OCI-LY3 (cell line): ENCODE data around the gene DCTN5.
A peak's percentile ranks its signal among the peaks of the same experiment; 100 is the strongest.

Source experiments
- H2AFZ ChIP-seq: fragments of 200-600, 300-600 bp; shearing (Covaris generic); 2 replicates; pipeline ENCODE4 v1.6.0; 2014; ENCODE audit warnings: antibody characterized with exemption, low read depth, low read length
- H3K27ac ChIP-seq: fragments of 200-600, 300-600 bp; sonication (generic); 2 replicates; pipeline ENCODE4 v1.5.1; 2014; ENCODE audit warnings: mild to moderate bottlenecking, low read length, moderate library complexity, mixed read lengths
- H3K27me3 ChIP-seq: fragments of 200-600, 300-600 bp; sonication (generic); 2 replicates; pipeline ENCODE4 v1.6.1; 2014; ENCODE audit warnings: low read depth, low read length, mixed read lengths
- H3K36me3 ChIP-seq: fragments of 200-600, 300-600 bp; sonication (generic); replicated peaks from 2 replicates; pipeline ENCODE3; 2014; ENCODE audit warnings: low read depth, low read length, mixed read lengths
- H3K4me1 ChIP-seq: fragments of 300-600, 200-600 bp; sonication (generic); 2 replicates; pipeline ENCODE4 v1.6.1; 2014; ENCODE audit warnings: low read length, mixed read lengths
- H3K4me2 ChIP-seq: fragments of 200-600, 300-600 bp; sonication (generic); 2 replicates; pipeline ENCODE4 v1.6.1; 2014; ENCODE audit warnings: low read length, mixed read lengths
- H3K4me3 ChIP-seq: fragments of 300-600, 200-600 bp; sonication (generic); 2 replicates; pipeline ENCODE4 v1.5.1; 2014; ENCODE audit warnings: antibody characterized with exemption, mild to moderate bottlenecking, low read length, moderate library complexity
- H3K79me2 ChIP-seq: fragments of 300-600, 200-600 bp; shearing (Covaris generic); 2 replicates; pipeline ENCODE4 v1.6.1; 2014; ENCODE audit warnings: mild to moderate bottlenecking, low read length, mixed read lengths
- H3K9ac ChIP-seq: fragments of 300-600, 200-600 bp; shearing (Covaris generic); 2 replicates; pipeline ENCODE4 v1.6.0; 2014; ENCODE audit warnings: mild to moderate bottlenecking, low read length, moderate library complexity
- H3K9me3 ChIP-seq: fragments of 200-600, 300-600 bp; shearing (Covaris generic); 2 replicates; pipeline ENCODE4 v1.6.1; 2014; ENCODE audit warnings: low read length, mixed read lengths; ENCODE audit not compliant: insufficient read depth
- H4K20me1 ChIP-seq: fragments of 200-600, 300-600 bp; sonication (generic); 2 replicates; pipeline ENCODE4 v1.6.1; 2016; ENCODE audit warnings: low read length, mixed read lengths; ENCODE audit not compliant: insufficient read depth
- CTCF ChIP-seq: fragments of 200-600, 300-600 bp; sonication (generic); IDR thresholded peaks from 2 replicates; pipeline ENCODE4 v1.5.1; 2014; ENCODE audit warnings: antibody characterized with exemption, low read length, low read depth
- EZH2phosphoT487 ChIP-seq: fragments of 200-600 bp; shearing (Covaris generic); IDR thresholded peaks from 2 replicates; pipeline ENCODE4 v1.6.1; 2018; ENCODE audit warnings: antibody characterized with exemption, mixed run types, low read depth

DCTN5 gene

GRCh38 chr16:23668873-23669272 lies 27.6 kb downstream of the DCTN5 start:
- Histone ChIP-seq H3K9ac (no peak overlapping the region), H2AFZ (no peak overlapping the region), H3K27me3 (peaks cover 23% of the 10 kb centered on the region), H3K9me3 (no peaks in the 10 kb centered on the region), H3K36me3 (peaks cover 84% of the 10 kb centered on the region), H4K20me1 (peaks cover 59% of the 10 kb centered on the region), H3K4me3 (no peak overlapping the region), H3K4me1 (peaks cover 52% of the 10 kb centered on the region), H3K4me2 (no peak overlapping the region), H3K79me2 (peaks cover 10% of the 10 kb centered on the region; the same call in 1 of the 2 replicates), H3K27ac (no peak overlapping the region)
- TF ChIP-seq CTCF (no peak), EZH2phosphoT487 (no peak)

GRCh38 chr16:23670137-23670776 lies 29.0 kb downstream of the DCTN5 start:
- Histone ChIP-seq H3K4me2 (peak overlapping the region; percentile 89), H3K4me3 (peak overlapping the region; percentile 57), H3K9me3 (no peaks in the 10 kb centered on the region), H3K36me3 (peaks cover 83% of the 10 kb centered on the region), H3K4me1 (peaks cover 41% of the 10 kb centered on the region), H3K27me3 (peaks cover 23% of the 10 kb centered on the region), H3K27ac (peak overlapping the region; percentile 38), H3K9ac (no peak overlapping the region), H2AFZ (no peak overlapping the region), H3K79me2 (peaks cover 10% of the 10 kb centered on the region; the same call in 1 of the 2 replicates), H4K20me1 (peaks cover 54% of the 10 kb centered on the region)
- TF ChIP-seq EZH2phosphoT487 (peak; percentile 98), CTCF (no peak)

- no peak overlapping the region for H3K9ac ChIP-seq
- no peak overlapping the region for H3K4me2 ChIP-seq
- no peaks in the 10 kb centered on the region for H3K9me3 ChIP-seq
- peaks cover 32% of the 10 kb centered on the region for H4K20me1 ChIP-seq
- H3K27me3 ChIP-seq: peaks cover 15% of the 10 kb centered on the region
- H3K79me2 ChIP-seq: peaks cover 14% of the 10 kb centered on the region
- H3K4me1 ChIP-seq: peaks cover 40% of the 10 kb centered on the region
- H2AFZ ChIP-seq: no peak overlapping the region
- no peak overlapping the region for H3K4me3 ChIP-seq
- H3K27ac ChIP-seq: no peak overlapping the region
- H3K36me3 ChIP-seq: peaks cover 48% of the 10 kb centered on the region
- no peak for TF ChIP-seq CTCF
- no peak for TF ChIP-seq EZH2phosphoT487
These were observed 32.8 kb downstream of the DCTN5 start for GRCh38 chr16:23673971-23674614.

- peaks cover 33% of the 10 kb centered on the region for H3K79me2 ChIP-seq
- no peak for TF ChIP-seq CTCF
- TF ChIP-seq EZH2phosphoT487: no peak
- H3K4me2 ChIP-seq: no peak overlapping the region
- peaks cover 52% of the 10 kb centered on the region for H3K36me3 ChIP-seq
- no peak overlapping the region for H3K9ac ChIP-seq
- no peak overlapping the region for H3K4me3 ChIP-seq
- H3K9me3 ChIP-seq: no peaks in the 10 kb centered on the region
- peaks cover 31% of the 10 kb centered on the region for H4K20me1 ChIP-seq
- H3K4me1 ChIP-seq: peaks cover 25% of the 10 kb centered on the region
- H3K27me3 ChIP-seq: peaks cover 5% of the 10 kb centered on the region; the same call in 1 of the 2 replicates
- no peak overlapping the region for H2AFZ ChIP-seq
- H3K27ac ChIP-seq: no peak overlapping the region
These were observed 35.7 kb downstream of the DCTN5 start for GRCh38 chr16:23676924-23677480.
